CD4-positive, alpha-beta T cell treated with Interleukin-6 at 100 ng/mL for 8 hours (primary cell): Measurements from ENCODE around the gene CCDC188.

ENCODE experiments used
- DNase-seq: peaks from one replicate; pipeline ENCODE4 v3.0.0-alpha.2; 2020; ENCODE audit warnings: mixed read lengths, low spot score

CCDC188 gene

GRCh38 chr22:20105456-20106204, 45.2 kb downstream of the CCDC188 start:
- no peak for DNase-seq

- DNase-seq, result no peak
Measured at GRCh38 chr22:20102203-20102780, 48.6 kb downstream of the CCDC188 start.

- no peak for DNase-seq
Measured at GRCh38 chr22:20101638-20102037, 49.2 kb downstream of the CCDC188 start.

GRCh38 chr22:20099099-20099711, 51.6 kb downstream of the CCDC188 start:
- no peak for DNase-seq
